K562 (cell line): Measurements from ENCODE around the gene BSDC1. TPM values are rescaled to one million over a fixed set of nuclear protein-coding genes. Genes with fewer than 3 reads are reported as not detected.
A peak's percentile ranks its signal among the peaks of the same experiment; 100 is the strongest.

Experiments
- ATAC-seq: fragments of 200-7000 bp; cut with Tn5 transposase; 3 replicates; pipeline ENCODE4 v1.9.1; 2020; ENCODE audit warnings: moderate library complexity
- BruUV-seq: library from RNA; stranded (reverse); fragments of 400-500 nt; replicated peaks from 2 replicates; lab custom pipeline; 2021; lab: Mats Ljungman, UMichigan
- CTCF ChIA-PET: fragments of 300-600 bp; formaldehyde crosslinking; extraction: SDS; loops from one replicate; lab custom pipeline; 2021; ENCODE audit warnings: low intra/inter-chr PET ratio; lab: Yijun Ruan, JAX
- POLR2A ChIA-PET: fragments of 300-600, 350-650 bp; sonication (Branson Sonifier 250); formaldehyde crosslinking; extraction: SDS; loops from one replicate; lab custom pipeline; 2021; ENCODE audit warnings: antibody characterized with exemption, inconsistent platforms; lab: Yijun Ruan, JAX
- DNase-seq, 4 experiments: peaks; one replicate each; pipeline versions ENCODE4 v3.0.0 to v3.0.0-alpha.2; 2011 to 2018; ENCODE audit warnings: low spot score in 3 of 4, mixed read lengths in 3 of 4; ENCODE audit errors: extremely low read depth in 1 of 4
- FAIRE-seq: peaks from 2 replicates; lab custom pipeline; 2011; peaks lifted over from hg19 to GRCh38; lab: Jason Lieb, UNC
- H2AFZ ChIP-seq: 2 replicates; pipeline ENCODE4 v1.6.0; 2011; ENCODE audit warnings: low read depth, low read length, control low read depth, inconsistent platforms
- H3K27ac ChIP-seq: fragments of 200-600 bp; 3 replicates; pipeline ENCODE4 v1.8.0; 2011; ENCODE audit warnings: low read depth, mild to moderate bottlenecking, control low read depth, inconsistent platforms, low read length, moderate library complexity, mixed read lengths; ENCODE audit errors: extremely low read depth
- H3K27me3 ChIP-seq, 2 experiments: fragments of 300-600 bp in 1 of 2; 2 replicates in 1 of 2; 3 replicates in 1 of 2; pipeline versions ENCODE4 v1.6.0 to v1.8.0; 2011; ENCODE audit warnings: inconsistent platforms in 2 of 2, low read length in 2 of 2, mild to moderate bottlenecking in 1 of 2, mixed read lengths in 1 of 2, moderate library complexity in 1 of 2; ENCODE audit not compliant: control insufficient read depth in 2 of 2, insufficient read depth in 2 of 2
- H3K36me3 ChIP-seq: fragments of 300-600 bp; 3 replicates; pipeline ENCODE4 v1.8.0; 2011; ENCODE audit warnings: mild to moderate bottlenecking, low read length, inconsistent platforms; ENCODE audit not compliant: control insufficient read depth, insufficient read depth
- H3K4me1 ChIP-seq, 2 experiments: fragments of 200-600 bp in 1 of 2; replicated peaks in 1 of 2; 2 replicates in 1 of 2; 3 replicates in 1 of 2; pipeline versions ENCODE4 v1.5.1 to v1.8.0; 2011; ENCODE audit warnings: inconsistent platforms in 2 of 2, low read length in 2 of 2, mild to moderate bottlenecking in 1 of 2, mixed read lengths in 1 of 2, moderate library complexity in 1 of 2; ENCODE audit not compliant: control insufficient read depth in 2 of 2, insufficient read depth in 2 of 2
- H3K4me2 ChIP-seq: 2 replicates; pipeline ENCODE4 v1.6.1; 2011; ENCODE audit warnings: low read length, control low read depth, inconsistent platforms, mixed read lengths; ENCODE audit not compliant: insufficient read depth
- H3K4me3 ChIP-seq: fragments of 200-600 bp; sonication (generic), shearing (Covaris generic); 2 replicates; pipeline ENCODE4 v1.5.1; 2016; ENCODE audit warnings: control low read depth, inconsistent platforms
- H3K79me2 ChIP-seq: fragments of 200-600 bp; 3 replicates; pipeline ENCODE4 v1.8.0; 2011; ENCODE audit warnings: low read length, inconsistent platforms; ENCODE audit not compliant: control insufficient read depth, insufficient read depth
- H3K9ac ChIP-seq, 2 experiments: 2 replicates each; pipeline versions ENCODE4 v1.6.0 to v1.6.1; 2011; ENCODE audit warnings: low read depth in 2 of 2, low read length in 2 of 2, control low read depth in 1 of 2, inconsistent platforms in 1 of 2, mild to moderate bottlenecking in 1 of 2, mixed read lengths in 1 of 2; ENCODE audit not compliant: insufficient read depth in 1 of 2
- H3K9me1 ChIP-seq: one replicate; pipeline ENCODE4 v1.6.0; 2011; ENCODE audit warnings: inconsistent platforms, mild to moderate bottlenecking, low read length, moderate library complexity; ENCODE audit not compliant: control insufficient read depth, insufficient read depth
- H3K9me3 ChIP-seq: replicated peaks from 2 replicates; pipeline ENCODE4 v1.5.1; 2011; ENCODE audit warnings: low read depth, low read length, inconsistent platforms; ENCODE audit not compliant: control insufficient read depth, insufficient read depth
- H4K20me1 ChIP-seq: replicated peaks from 2 replicates; pipeline ENCODE4 v1.6.1; 2011; ENCODE audit warnings: low read length, inconsistent platforms, mixed read lengths; ENCODE audit not compliant: control insufficient read depth, insufficient read depth
- ATF6 ChIP-seq: sonication (generic); formaldehyde crosslinking; IDR thresholded peaks from 2 replicates; pipeline ENCODE4 v1.4.0; 2020; ENCODE audit warnings: mild to moderate bottlenecking, missing genetic modification reagents
- BCOR ChIP-seq: fragments of 450-650 bp; IDR thresholded peaks from 2 replicates; pipeline ENCODE4 v1.6.1; 2016
- CEBPB ChIP-seq: fragments of 450-650 bp; IDR thresholded peaks from 2 replicates; pipeline ENCODE4 v1.6.1; 2016; ENCODE audit warnings: missing genetic modification characterization, missing compliant biosample characterization
- FOXJ3 ChIP-seq: sonication (generic); formaldehyde crosslinking; IDR thresholded peaks from 2 replicates; pipeline ENCODE4 v1.4.0; 2020; ENCODE audit warnings: mild to moderate bottlenecking, missing genetic modification reagents
- KDM1A ChIP-seq, 2 experiments: fragments of 450-650 bp; IDR thresholded peaks; 2 replicates each; pipeline ENCODE4 v1.6.1; 2016; ENCODE audit warnings: mild to moderate bottlenecking in 2 of 2
- MEIS2 ChIP-seq: fragments of 450-650 bp; IDR thresholded peaks from 2 replicates; pipeline ENCODE4 v1.6.1; 2014; ENCODE audit warnings: mild to moderate bottlenecking; ENCODE audit not compliant: partially characterized antibody
- RAD21 ChIP-seq, 2 experiments: fragments of 250-450 bp in 1 of 2; fragments of 450-650 bp in 1 of 2; sonication (Bioruptor Pico) in 1 of 2; formaldehyde crosslinking in 1 of 2; IDR thresholded peaks in 1 of 2; conservative IDR thresholded peaks in 1 of 2; 2 replicates each; pipeline versions ENCODE4 v1.4.0 to v1.8.0; 2020 to 2022; ENCODE audit warnings: mild to moderate bottlenecking in 2 of 2, moderate library complexity in 1 of 2
- SPI1 ChIP-seq: IDR thresholded peaks from 2 replicates; pipeline ENCODE4 v1.6.1; 2011; ENCODE audit warnings: low read depth, low read length, control low read depth, borderline replicate concordance
- STAT5B ChIP-seq: fragments of 250-450 bp; sonication (Bioruptor Pico); IDR thresholded peaks from 2 replicates; pipeline ENCODE4 v1.8.0; 2021; ENCODE audit warnings: mild to moderate bottlenecking, inconsistent platforms
- U2AF1 ChIP-seq: fragments of 200-400 bp; formaldehyde crosslinking; optimal IDR thresholded peaks from 2 replicates; pipeline ENCODE3; 2017; ENCODE audit warnings: mild to moderate bottlenecking, low read depth, low read length, moderate library complexity
- ZBTB8A ChIP-seq: fragments of 450-650 bp; IDR thresholded peaks from 2 replicates; pipeline ENCODE4 v1.6.1; 2018; ENCODE audit warnings: mild to moderate bottlenecking, moderate library complexity; ENCODE audit not compliant: partially characterized antibody
- ZFP36 ChIP-seq: fragments of 150-350 bp; IDR thresholded peaks from 2 replicates; pipeline ENCODE4 v1.6.1; 2018; ENCODE audit warnings: low read length, low read depth; ENCODE audit not compliant: partially characterized antibody
- ZFX ChIP-seq: sonication (generic); formaldehyde crosslinking; IDR thresholded peaks from 2 replicates; pipeline ENCODE4 v1.8.0; 2022; ENCODE audit warnings: mild to moderate bottlenecking, missing genetic modification reagents, moderate library complexity
- ZKSCAN1 ChIP-seq: fragments of 150-350 bp; IDR thresholded peaks from 2 replicates; pipeline ENCODE4 v1.6.1; 2016; ENCODE audit warnings: low read depth, low read length
- ZNF282 ChIP-seq: sonication (generic); formaldehyde crosslinking; IDR thresholded peaks from 2 replicates; pipeline ENCODE4 v1.8.1; 2023; ENCODE audit warnings: missing genetic modification reagents
- ZNF3 ChIP-seq: fragments of 250-450 bp; sonication (Bioruptor Pico); IDR thresholded peaks from 2 replicates; pipeline ENCODE4 v1.5.0; 2021; ENCODE audit warnings: mild to moderate bottlenecking, moderate library complexity
- ZNF41 ChIP-seq: fragments of 250-450 bp; sonication (Bioruptor Pico); conservative IDR thresholded peaks from 2 replicates; pipeline ENCODE4 v1.4.0; 2020; ENCODE audit warnings: mild to moderate bottlenecking
- ZNF436 ChIP-seq: fragments of 250-450, 450-650 bp; sonication (Bioruptor Pico); formaldehyde crosslinking; IDR thresholded peaks from 2 replicates; pipeline ENCODE4 v1.7.0; 2020; ENCODE audit warnings: mild to moderate bottlenecking
- ZNF444 ChIP-seq: fragments of 250-450 bp; sonication (Bioruptor Pico); IDR thresholded peaks from 2 replicates; pipeline ENCODE4 v1.4.0; 2020; ENCODE audit warnings: mild to moderate bottlenecking, moderate library complexity
- WGBS: fragments of 100-300 bp; shearing (Covaris generic); methylation state at CpG from one replicate; pipeline ENCODE4 v1.1.6; 2016; ENCODE audit warnings: low coverage, mixed read lengths; ENCODE audit not compliant: insufficient coverage; ENCODE audit errors: missing lambda C conversion rate; 5-methylcytosine and 5-hydroxymethylcytosine counted together
- in situ Hi-C: fragments of 300-500 bp; cut with MboI; formaldehyde crosslinking; loops from 4 replicates; pipeline ENCODE4 v1.15.0; 2018; ENCODE audit warnings: inconsistent platforms, mixed read lengths
- intact Hi-C: fragments of 100-400 bp; cut with micrococcal nuclease; formaldehyde crosslinking; loops from 2 replicates; pipeline ENCODE4 v1.14.2; 2022
- polyA plus RNA-seq, 8 experiments: library from polyadenylated mRNA; depleted of rRNA in 4 of 8; stranded (reverse) in 5 of 8; unstranded in 3 of 8; fragments of >200 nt; fragmentation: Nextera tagmentation in 2 of 8; fragmentation: Illumina TruSeq in 1 of 8; extraction: Ambion mirVana in 2 of 8; extraction: Trizol in 1 of 8; gene quantifications; 2 replicates each; pipeline versions ENCODE4 v1.2.1 to v1.2.3, GENCODE V29; 2011 to 2014; ENCODE audit warnings: inconsistent platforms in 1 of 8, missing spikeins in 1 of 8
- total RNA-seq, 7 experiments: library from RNA; depleted of rRNA in 6 of 7; stranded (reverse); fragments of >200 nt in 6 of 7; fragmentation: Illumina TruSeq in 2 of 7; extraction: Trizol in 2 of 7; gene quantifications; 2 replicates each; pipeline versions ENCODE4 v1.2.1 to v1.2.3, GENCODE V29; 2011 to 2021; ENCODE audit warnings: low replicate concordance in 1 of 7

Gene BSDC1
- total and polyA plus RNA-seq, 9 of the 15 experiments (the other 6 are each of a cell fraction or from before 2014, with no cell fraction given): 10.2 to 96.8 (median 73.1) TPM

DNA sequence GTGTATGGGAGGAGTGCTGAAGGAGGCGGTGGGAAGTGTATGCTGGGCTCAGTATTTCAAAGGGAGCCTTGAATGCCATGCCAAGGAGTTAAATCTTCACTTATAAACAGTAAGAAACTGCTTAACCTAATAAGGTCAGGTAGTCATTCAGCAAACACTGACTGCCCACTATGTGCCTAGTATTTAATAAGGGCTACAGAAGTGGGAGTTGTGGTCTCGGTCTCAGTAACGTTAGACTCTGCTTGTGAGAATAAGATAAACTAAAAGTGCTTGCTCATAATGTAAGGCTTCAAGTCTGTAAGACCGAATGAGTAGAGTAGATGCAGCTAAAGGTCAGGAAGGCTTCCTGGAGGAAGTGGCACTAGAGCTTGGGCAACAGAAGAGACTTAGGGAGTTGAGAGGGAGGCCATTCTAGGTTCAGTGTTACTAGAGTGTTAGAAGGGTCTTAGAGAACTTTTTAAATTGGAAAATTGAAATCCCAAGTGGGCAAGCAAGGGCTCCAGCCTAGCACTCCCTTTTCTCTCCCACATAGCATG lies 64.2 kb downstream of the BSDC1 start:
- ChIA-PET CTCF (interaction anchor here (0.5 kb wide), 1 partner anchor 197 kb away, joined by 4 read pairs; no protein-coding TSS in a partner anchor), POLR2A (interaction anchor here (0.8 to 4.8 kb wide), 6 partner anchors 8 to 59 kb away, joined by 3 to 75 read pairs (median 6); no protein-coding TSS in a partner anchor)
- Histone ChIP-seq H4K20me1 (peaks cover 13% of the 10 kb centered on the region; the same call in 1 of the 2 replicates), H3K9me1 (peaks cover 6% of the 10 kb centered on the region), H2AFZ (no peak overlapping the region), H3K4me3 (no peak overlapping the region), H3K27ac (no peak overlapping the region), H3K36me3 (peaks cover 97% of the 10 kb centered on the region), H3K9me3 (no peaks in the 10 kb centered on the region), H3K4me2 (no peak overlapping the region), H3K4me1 (peaks cover 8 to 15% of the 10 kb centered on the region in 2 experiments), H3K79me2 (peaks cover 17% of the 10 kb centered on the region), H3K27me3 (no peaks in the 10 kb centered on the region), H3K9ac (no peak overlapping the region)
- WGBS: 49% methylated on average over 4 of the region's 4 CpGs
- TF ChIP-seq ZNF436 (CRISPR knock-in tag) (peak; percentile 72), ZFX (CRISPR knock-in tag) (no peak), ATF6 (no peak), CEBPB (tag) (no peak), BCOR (0 out of 2 replicates have a peak, but pooled peaks have one; percentile 37), KDM1A (IDR thresholded peaks at IDR 0.05) (0 out of 4 replicates have a peak, but pooled peaks of 1 of the 2 experiments have one; percentile 18), ZKSCAN1 (peak; percentile 84; the same call in 1 of the 2 replicates), STAT5B (CRISPR knock-in tag) (no peak), U2AF1 (no peak), ZNF3 (CRISPR knock-in tag) (peak; percentile 85), ZFP36 (peak; percentile 97), ZNF444 (CRISPR knock-in tag) (no peak), MEIS2 (no peak), ZBTB8A (no peak), SPI1 (no peak), ZNF282 (CRISPR knock-in tag) (no peak), FOXJ3 (no peak), RAD21 (CRISPR knock-in tag; conservative IDR thresholded peaks at IDR 0.05 in 1 of 2, IDR thresholded peaks at IDR 0.05 in 1 of 2) (no peak), ZNF41 (CRISPR knock-in tag) (no peak)
- intact Hi-C loops: no loop called here
- no peak for FAIRE-seq
- no peak for DNase-seq
- in situ Hi-C loops: no loop called here
- ATAC-seq: no peak
- TSS peak; percentile 7 for BruUV-seq
